Astrocyte of the spinal cord (primary cell): ENCODE results near the gene RBAK.

Experiments
- DNase-seq: peaks from one replicate; pipeline ENCODE4 v3.0.0; 2011; ENCODE audit warnings: low read depth, low spot score
- H3K4me3 ChIP-seq: 2 replicates; pipeline ENCODE4 v1.5.1; 2011; ENCODE audit warnings: low read depth, mild to moderate bottlenecking, low read length, moderate library complexity
- CTCF ChIP-seq: IDR thresholded peaks from 2 replicates; pipeline ENCODE4 v1.5.1; 2012; ENCODE audit warnings: low read depth, mild to moderate bottlenecking, low read length, inconsistent platforms
- in situ Hi-C: cut with HindIII; loops from 2 replicates; pipeline ENCODE4 v1.10.0; 2017; ENCODE audit warnings: low sequenced_read_pairs

RBAK gene

DNA sequence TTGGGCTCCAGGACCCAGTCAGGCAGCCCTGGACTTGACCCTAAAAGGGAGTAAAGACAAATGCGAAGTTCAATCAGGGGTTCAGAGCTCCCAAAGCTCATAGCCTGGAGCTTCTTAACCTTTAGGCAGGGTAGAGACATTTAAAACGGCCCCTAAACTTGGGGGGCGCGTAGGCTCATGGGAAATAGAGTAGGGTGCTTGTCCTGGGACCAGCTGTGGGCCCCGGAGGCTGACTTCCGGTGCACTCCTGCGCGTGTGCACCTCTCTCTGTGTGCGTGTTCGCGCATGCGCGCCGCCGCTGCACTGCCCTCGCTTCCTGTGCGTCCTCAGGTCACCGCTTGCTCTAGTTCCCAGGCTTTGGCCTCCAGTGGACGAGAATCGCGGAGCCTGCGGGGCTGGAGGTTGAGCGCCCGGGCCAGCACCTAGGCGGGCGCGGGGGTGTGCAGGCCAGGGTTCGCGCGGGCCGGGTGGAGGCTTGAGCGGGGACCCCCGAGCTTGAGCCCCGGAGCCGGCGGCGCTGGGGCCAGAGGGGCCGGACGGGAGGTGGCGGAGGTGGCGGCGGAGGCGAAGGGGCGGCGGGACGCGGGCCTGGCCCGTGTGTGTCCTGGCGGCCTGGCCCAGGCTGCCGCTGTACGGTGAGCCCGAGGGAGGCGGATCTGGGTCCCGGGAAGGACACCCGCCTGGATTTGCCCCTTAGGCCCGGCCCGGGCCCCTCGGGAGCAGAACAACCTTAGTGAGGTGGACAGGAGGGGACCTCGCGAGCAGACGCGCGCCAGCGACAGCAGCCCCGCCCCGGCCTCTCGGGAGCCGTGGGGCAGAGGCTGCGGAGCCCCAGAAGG lies at the start of gene RBAK:
Gene RBAK (plus strand): TSS at position 303 of the 839 bp plus-strand sequence. CDS start 2,217 bp downstream, outside the sequence.
- peak; percentile 93 for DNase-seq
- TF ChIP-seq CTCF: no peak
- H3K4me3 ChIP-seq: peak within 1 kb of the TSS; percentile 76
- in situ Hi-C loops: no loop called here

DNA sequence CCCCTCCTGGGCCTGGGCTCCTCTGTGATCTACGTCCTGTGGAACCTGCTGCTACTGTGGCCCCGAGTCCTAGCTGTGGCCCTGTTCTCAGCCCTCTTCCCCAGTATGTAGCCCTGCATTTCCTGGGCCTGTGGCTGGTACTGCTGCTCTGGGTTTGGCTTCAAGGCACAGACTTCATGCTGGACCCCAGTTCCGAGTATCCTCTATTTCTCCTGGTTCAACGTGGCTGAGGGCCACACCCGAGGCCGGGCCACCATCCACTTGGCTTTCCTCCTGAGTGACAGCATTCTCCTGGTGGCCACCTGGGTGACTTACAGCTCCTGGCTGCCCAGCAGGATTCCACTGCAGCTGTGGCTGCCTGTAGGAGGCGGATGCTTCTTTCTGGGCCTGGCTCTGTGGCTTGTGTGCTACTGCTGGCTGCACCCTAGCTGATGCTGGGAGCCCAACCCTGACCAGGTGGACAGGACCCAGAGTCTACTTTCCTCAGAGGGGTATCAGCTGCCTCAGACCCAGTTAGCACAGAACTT lies 48.9 kb upstream of the RBAK start:
- no peak for TF ChIP-seq CTCF
- in situ Hi-C loops: no loop called here
- no peak for DNase-seq
- no peak overlapping the region for H3K4me3 ChIP-seq

DNA sequence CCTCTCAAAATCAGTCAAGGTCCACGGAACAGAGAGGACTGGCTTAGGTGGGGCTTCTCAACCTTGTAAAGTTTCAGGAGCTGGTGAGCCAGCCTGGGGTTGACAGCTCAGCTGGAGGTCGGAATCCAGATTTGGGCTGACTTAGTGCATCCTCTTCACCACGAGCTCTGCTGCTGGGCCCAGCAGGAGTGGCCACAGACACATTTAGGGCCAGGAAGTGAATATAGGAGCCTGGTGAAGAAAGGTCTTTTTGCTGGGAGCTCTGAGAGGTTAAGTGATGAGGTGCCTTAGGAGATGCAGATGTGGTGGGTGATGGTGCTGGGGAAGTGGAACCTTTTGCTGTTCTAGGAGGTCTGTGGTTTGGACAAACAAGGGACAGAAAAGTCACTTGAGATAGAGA lies 47.4 kb upstream of the RBAK start:
- no peak overlapping the region for H3K4me3 ChIP-seq
- in situ Hi-C loops: no loop called here
- no peak for DNase-seq
- no peak for TF ChIP-seq CTCF

DNA sequence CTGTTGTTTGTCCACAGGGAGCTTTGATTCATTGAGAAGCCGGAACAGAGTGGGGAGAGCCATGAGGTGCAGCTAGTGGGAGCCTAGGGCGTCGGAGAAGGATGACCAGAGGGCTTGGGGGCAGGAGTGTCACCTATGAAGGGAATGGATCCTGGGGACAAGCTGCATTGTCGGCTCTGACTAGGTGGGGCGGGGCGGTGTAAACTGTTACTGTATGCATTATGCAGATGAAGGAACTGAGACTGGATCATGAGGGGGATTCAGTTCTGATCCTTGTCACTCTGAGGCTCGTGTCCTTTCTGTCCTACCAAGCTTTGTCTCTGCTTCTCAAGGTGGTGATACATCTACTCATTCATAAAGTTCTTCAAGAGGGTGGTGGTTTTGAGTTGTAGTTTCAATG lies 46.8 kb upstream of the RBAK start:
- DNase-seq: no peak
- in situ Hi-C loops: no loop called here
- no peak overlapping the region for H3K4me3 ChIP-seq
- TF ChIP-seq CTCF: no peak

GRCh38 chr7:4999369-4999950 lies 46.2 kb upstream of the RBAK start:
- no peak overlapping the region for H3K4me3 ChIP-seq
- no peak for TF ChIP-seq CTCF
- in situ Hi-C loops: no loop called here
- no peak for DNase-seq

DNA sequence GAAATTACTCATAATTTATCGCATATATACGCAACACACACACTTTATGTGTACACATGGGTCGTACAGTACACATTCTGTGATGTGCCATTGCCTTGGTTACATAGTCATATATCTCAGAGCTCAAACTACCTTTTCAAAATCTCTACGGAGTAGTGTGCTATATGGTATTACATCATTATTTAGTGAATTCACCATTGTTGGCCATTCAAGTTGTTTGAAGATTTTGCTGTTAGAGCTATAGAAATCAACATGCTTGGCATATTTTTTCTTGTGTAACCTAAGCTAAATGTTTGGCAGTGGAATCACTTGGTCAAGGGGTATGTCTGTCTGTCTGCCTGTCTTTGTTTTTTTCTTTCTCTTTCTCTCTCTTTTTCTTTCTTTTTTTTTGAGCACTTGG lies 44.7 kb upstream of the RBAK start:
- no peak for DNase-seq
- in situ Hi-C loops: no loop called here
- TF ChIP-seq CTCF: no peak
- no peak overlapping the region for H3K4me3 ChIP-seq
